Panc1 (cell line): ENCODE measurements around the gene UAP1L1. TPM values are rescaled to one million over a fixed set of nuclear protein-coding genes. Genes with fewer than 3 reads are reported as not detected.

Source experiments
- ATAC-seq: fragments of 200-7000 bp; cut with Tn5 transposase; 2 replicates; pipeline ENCODE4 v1.9.1; 2020; ENCODE audit warnings: mild to moderate bottlenecking, moderate library complexity
- BruUV-seq: library from RNA; stranded (reverse); fragments of 400-500 nt; replicated peaks from 2 replicates; lab custom pipeline; 2021; lab: Mats Ljungman, UMichigan
- CTCF ChIA-PET: fragments of 300-600 bp; sonication (Branson Sonifier 250); formaldehyde crosslinking; loops from one replicate; lab custom pipeline; 2022; ENCODE audit warnings: antibody characterized with exemption; lab: Charles Lee
- POLR2A ChIA-PET: fragments of 300-600 bp; sonication (Branson Sonifier 250); formaldehyde crosslinking; loops from one replicate; lab custom pipeline; 2022; ENCODE audit warnings: antibody characterized with exemption; lab: Charles Lee
- DNase-seq: peaks from one replicate; pipeline ENCODE4 v3.0.0-alpha.2; 2010; ENCODE audit warnings: low read depth, low spot score
- H3K27ac ChIP-seq: 2 replicates; pipeline ENCODE4 v1.5.1; 2011; ENCODE audit warnings: mild to moderate bottlenecking, low read length, inconsistent platforms
- H3K27me3 ChIP-seq: fragments of 200-500 bp; sonication (Bioruptor generic); 2 replicates; pipeline ENCODE4 v1.6.0; 2014; ENCODE audit warnings: low read length, inconsistent platforms; ENCODE audit not compliant: control insufficient read depth, insufficient read depth
- H3K36me3 ChIP-seq: fragments of 200-500 bp; sonication (Bioruptor generic); 2 replicates; pipeline ENCODE4 v1.5.1; 2014; ENCODE audit warnings: inconsistent platforms, mild to moderate bottlenecking, low read length, moderate library complexity; ENCODE audit not compliant: control insufficient read depth, insufficient read depth
- H3K4me1 ChIP-seq: 2 replicates; pipeline ENCODE4 v1.5.1; 2011; ENCODE audit warnings: inconsistent platforms, mild to moderate bottlenecking, low read length, moderate library complexity; ENCODE audit not compliant: control insufficient read depth, insufficient read depth
- H3K4me3 ChIP-seq, 2 experiments: 2 replicates each; pipeline ENCODE4 v1.5.1; 2011 to 2012; ENCODE audit warnings: low read depth in 2 of 2, low read length in 2 of 2, mild to moderate bottlenecking in 2 of 2, inconsistent platforms in 1 of 2, moderate library complexity in 1 of 2
- H3K9me3 ChIP-seq: fragments of 200-500 bp; sonication (Bioruptor generic); 2 replicates; pipeline ENCODE4 v1.5.1; 2014; ENCODE audit warnings: low read depth, mild to moderate bottlenecking, inconsistent platforms, low read length, moderate library complexity; ENCODE audit not compliant: control insufficient read depth, insufficient read depth
- POLR2AphosphoS5 ChIP-seq: IDR thresholded peaks from 2 replicates; pipeline ENCODE4 v1.6.1; 2012; ENCODE audit warnings: mild to moderate bottlenecking, low read depth, low read length, moderate library complexity
- SIN3A ChIP-seq: IDR thresholded peaks from 2 replicates; pipeline ENCODE4 v1.6.1; 2012; ENCODE audit warnings: low read depth, mild to moderate bottlenecking, low read length, moderate library complexity, borderline replicate concordance; ENCODE audit not compliant: insufficient read depth
- TCF7L2 ChIP-seq: IDR thresholded peaks from 2 replicates; pipeline ENCODE4 v1.6.1; 2011; ENCODE audit warnings: mild to moderate bottlenecking, low read depth, low read length, inconsistent platforms
- in situ Hi-C: cut with HindIII; loops from 2 replicates; pipeline ENCODE4 v1.10.0; 2016; ENCODE audit warnings: low sequenced_read_pairs, low pct_unique_long_range_greater_than_20kb
- intact Hi-C: fragments of 100-400 bp; cut with micrococcal nuclease; formaldehyde crosslinking; loops from one replicate; pipeline ENCODE4 v1.10.0; 2022; ENCODE audit not compliant: unreplicated experiment
- total RNA-seq: library from RNA; stranded (reverse); gene quantifications from one replicate; pipeline ENCODE4 v1.2.1, GENCODE V29; 2021; ENCODE audit not compliant: unreplicated experiment
- TF ChIP-seq, protein P1 (sequence below): fragments of 450-650 bp; IDR thresholded peaks from 2 replicates; pipeline ENCODE4 v1.5.1; 2017; ENCODE audit warnings: mild to moderate bottlenecking
- TF ChIP-seq, protein P2 (sequence below), 2 experiments: IDR thresholded peaks; 2 replicates each; pipeline ENCODE4 v1.6.1; 2011 to 2012; ENCODE audit warnings: low read depth in 2 of 2, control low read depth in 1 of 2, low read length in 1 of 2, mild to moderate bottlenecking in 1 of 2, moderate library complexity in 1 of 2; ENCODE audit not compliant: insufficient read depth in 1 of 2

Gene UAP1L1
- total RNA-seq, 1 experiment from 2014 or later: 23.1 TPM

GRCh38 chr9:137129456-137130175 lies 52.3 kb downstream of the UAP1L1 start:
- intact Hi-C loops (no loop called here), in situ Hi-C loops (no loop called here)
- TF ChIP-seq SIN3A (no peak; the same call in 1 of the 2 replicates), POLR2AphosphoS5 (peak; percentile 84)
- no peaks in the 10 kb centered on the region for H3K27me3 ChIP-seq
- ChIA-PET CTCF (interaction anchor here (0.5 to 1.0 kb wide), 3 partner anchors 21 to 100 kb away, joined by 3 to 9 read pairs (median 3); no protein-coding TSS in a partner anchor), POLR2A (interaction anchor here (0.6 to 1.1 kb wide), 4 partner anchors 21 to 117 kb away, joined by 3 to 10 read pairs (median 4); no protein-coding TSS in a partner anchor)
- peaks cover 3% of the 10 kb centered on the region; the same call in 1 of the 2 replicates for H3K4me1 ChIP-seq
- H3K9me3 ChIP-seq: no peaks in the 10 kb centered on the region
- peak; percentile 97 for ATAC-seq
- H3K4me3 ChIP-seq: peak overlapping the region; percentile 68 to 75
- no TSS peak for BruUV-seq
- peak; percentile 39 for DNase-seq
- H3K36me3 ChIP-seq: 0 out of 2 replicates have a peak, but pooled peaks cover 3% of the 10 kb centered on the region
- peak overlapping the region; percentile 91 for H3K27ac ChIP-seq

DNA sequence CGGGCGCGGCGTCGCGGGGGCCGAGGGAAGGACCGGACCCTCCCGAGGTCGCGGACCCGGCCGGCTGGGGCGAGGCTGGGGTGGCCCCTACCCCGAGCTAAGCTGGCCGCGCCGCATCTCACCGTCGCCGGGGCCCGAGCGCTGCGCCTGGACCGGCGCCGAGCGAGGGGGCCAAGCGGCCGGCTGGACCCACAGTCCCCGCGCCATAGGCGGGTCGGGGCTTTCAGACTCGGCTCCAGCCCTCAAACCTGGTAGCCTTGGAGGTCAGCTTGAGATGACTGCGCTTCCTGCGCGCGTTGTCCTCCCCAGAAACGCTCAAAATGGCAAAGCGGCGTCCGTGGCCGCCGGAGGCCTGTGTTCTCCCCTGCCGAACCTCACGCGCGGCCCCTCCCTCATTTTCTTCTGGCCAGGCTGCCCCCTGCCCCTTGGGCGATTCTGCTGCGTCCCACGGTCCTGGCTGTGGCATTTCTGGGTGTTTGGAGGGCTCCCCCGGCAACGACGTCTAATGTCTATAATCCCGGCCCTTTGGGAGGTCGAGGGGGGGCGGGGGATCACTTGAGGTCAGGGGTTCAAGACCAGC lies 52.9 kb downstream of the UAP1L1 start:
- ChIA-PET CTCF (interaction anchor here (0.5 to 1.0 kb wide), 3 partner anchors 20 to 101 kb away, joined by 3 to 9 read pairs (median 3); no protein-coding TSS in a partner anchor), POLR2A (interaction anchor here (0.6 to 1.1 kb wide), 4 partner anchors 10 to 116 kb away, joined by 3 to 10 read pairs (median 4); no protein-coding TSS in a partner anchor)
- H3K9me3 ChIP-seq: no peaks in the 10 kb centered on the region
- H3K4me1 ChIP-seq: peaks cover 3% of the 10 kb centered on the region; the same call in 1 of the 2 replicates
- peak; percentile 62; the same call in 1 of the 2 replicates for ATAC-seq
- no peaks in the 10 kb centered on the region for H3K27me3 ChIP-seq
- DNase-seq: no peak
- peak overlapping the region; percentile 91 for H3K27ac ChIP-seq
- H3K36me3 ChIP-seq: 0 out of 2 replicates have a peak, but pooled peaks cover 3% of the 10 kb centered on the region
- in situ Hi-C loops (no loop called here), intact Hi-C loops (no loop called here)
- no peak for TF ChIP-seq POLR2AphosphoS5
- TF ChIP-seq, protein P1, sequence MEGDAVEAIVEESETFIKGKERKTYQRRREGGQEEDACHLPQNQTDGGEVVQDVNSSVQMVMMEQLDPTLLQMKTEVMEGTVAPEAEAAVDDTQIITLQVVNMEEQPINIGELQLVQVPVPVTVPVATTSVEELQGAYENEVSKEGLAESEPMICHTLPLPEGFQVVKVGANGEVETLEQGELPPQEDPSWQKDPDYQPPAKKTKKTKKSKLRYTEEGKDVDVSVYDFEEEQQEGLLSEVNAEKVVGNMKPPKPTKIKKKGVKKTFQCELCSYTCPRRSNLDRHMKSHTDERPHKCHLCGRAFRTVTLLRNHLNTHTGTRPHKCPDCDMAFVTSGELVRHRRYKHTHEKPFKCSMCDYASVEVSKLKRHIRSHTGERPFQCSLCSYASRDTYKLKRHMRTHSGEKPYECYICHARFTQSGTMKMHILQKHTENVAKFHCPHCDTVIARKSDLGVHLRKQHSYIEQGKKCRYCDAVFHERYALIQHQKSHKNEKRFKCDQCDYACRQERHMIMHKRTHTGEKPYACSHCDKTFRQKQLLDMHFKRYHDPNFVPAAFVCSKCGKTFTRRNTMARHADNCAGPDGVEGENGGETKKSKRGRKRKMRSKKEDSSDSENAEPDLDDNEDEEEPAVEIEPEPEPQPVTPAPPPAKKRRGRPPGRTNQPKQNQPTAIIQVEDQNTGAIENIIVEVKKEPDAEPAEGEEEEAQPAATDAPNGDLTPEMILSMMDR: no peak
- TF ChIP-seq SIN3A: no peak
- TF ChIP-seq, protein P2, sequence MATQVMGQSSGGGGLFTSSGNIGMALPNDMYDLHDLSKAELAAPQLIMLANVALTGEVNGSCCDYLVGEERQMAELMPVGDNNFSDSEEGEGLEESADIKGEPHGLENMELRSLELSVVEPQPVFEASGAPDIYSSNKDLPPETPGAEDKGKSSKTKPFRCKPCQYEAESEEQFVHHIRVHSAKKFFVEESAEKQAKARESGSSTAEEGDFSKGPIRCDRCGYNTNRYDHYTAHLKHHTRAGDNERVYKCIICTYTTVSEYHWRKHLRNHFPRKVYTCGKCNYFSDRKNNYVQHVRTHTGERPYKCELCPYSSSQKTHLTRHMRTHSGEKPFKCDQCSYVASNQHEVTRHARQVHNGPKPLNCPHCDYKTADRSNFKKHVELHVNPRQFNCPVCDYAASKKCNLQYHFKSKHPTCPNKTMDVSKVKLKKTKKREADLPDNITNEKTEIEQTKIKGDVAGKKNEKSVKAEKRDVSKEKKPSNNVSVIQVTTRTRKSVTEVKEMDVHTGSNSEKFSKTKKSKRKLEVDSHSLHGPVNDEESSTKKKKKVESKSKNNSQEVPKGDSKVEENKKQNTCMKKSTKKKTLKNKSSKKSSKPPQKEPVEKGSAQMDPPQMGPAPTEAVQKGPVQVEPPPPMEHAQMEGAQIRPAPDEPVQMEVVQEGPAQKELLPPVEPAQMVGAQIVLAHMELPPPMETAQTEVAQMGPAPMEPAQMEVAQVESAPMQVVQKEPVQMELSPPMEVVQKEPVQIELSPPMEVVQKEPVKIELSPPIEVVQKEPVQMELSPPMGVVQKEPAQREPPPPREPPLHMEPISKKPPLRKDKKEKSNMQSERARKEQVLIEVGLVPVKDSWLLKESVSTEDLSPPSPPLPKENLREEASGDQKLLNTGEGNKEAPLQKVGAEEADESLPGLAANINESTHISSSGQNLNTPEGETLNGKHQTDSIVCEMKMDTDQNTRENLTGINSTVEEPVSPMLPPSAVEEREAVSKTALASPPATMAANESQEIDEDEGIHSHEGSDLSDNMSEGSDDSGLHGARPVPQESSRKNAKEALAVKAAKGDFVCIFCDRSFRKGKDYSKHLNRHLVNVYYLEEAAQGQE (IDR thresholded peaks at IDR 0.05; ENCODE audit: insufficient read depth in 1 of 2, low read depth in 2 of 2, low read length in 1 of 2): no peak
- TF ChIP-seq TCF7L2: no peak
- H3K4me3 ChIP-seq: peak overlapping the region; percentile 68 to 75
- no TSS peak for BruUV-seq

Other genes with a start within 250 kb of the UAP1L1 start
- gene AJM1, start 235.0 kb upstream of the UAP1L1 start, total RNA-seq: 7.2 TPM
- gene PHPT1, start 228.1 kb upstream of the UAP1L1 start, total RNA-seq: 204 TPM
- gene MAMDC4, start 225.2 kb upstream of the UAP1L1 start, total RNA-seq: 6.3 TPM
- gene EDF1, start 211.2 kb upstream of the UAP1L1 start, total RNA-seq: 270 TPM
- gene TRAF2, start 191.0 kb upstream of the UAP1L1 start, total RNA-seq: 48.7 TPM
- 72.6 TPM for gene FBXW5, start 132.8 kb upstream of the UAP1L1 start, total RNA-seq
- 2.9 TPM for gene C8G, start 132.3 kb upstream of the UAP1L1 start, total RNA-seq
- 2.5 TPM for gene LCN12, start 125.2 kb upstream of the UAP1L1 start, total RNA-seq
- gene PTGDS, start 100.0 kb upstream of the UAP1L1 start, total RNA-seq: 13.7 TPM
- 0.82 TPM for gene LCNL1, start 94.5 kb upstream of the UAP1L1 start, total RNA-seq
- 64.0 TPM for gene PAXX, start 85.1 kb upstream of the UAP1L1 start, total RNA-seq
- gene CLIC3, start 80.9 kb upstream of the UAP1L1 start, total RNA-seq: 6.2 TPM
- gene ABCA2, start 49.3 kb upstream of the UAP1L1 start, total RNA-seq: 27.0 TPM
- not detected for gene FUT7, start 45.4 kb upstream of the UAP1L1 start, total RNA-seq
- 43.5 TPM for gene NPDC1, start 31.3 kb upstream of the UAP1L1 start, total RNA-seq
- gene ENTPD2, start 23.5 kb upstream of the UAP1L1 start, total RNA-seq: 2.8 TPM
- gene SAPCD2, start 7.0 kb upstream of the UAP1L1 start, total RNA-seq: 18.4 TPM
- gene MAN1B1, start 9.5 kb downstream of the UAP1L1 start, total RNA-seq: 57.2 TPM
- gene DPP7, start 37.2 kb downstream of the UAP1L1 start, total RNA-seq: 236 TPM
- 4.9 TPM for gene GRIN1, start 61.6 kb downstream of the UAP1L1 start, total RNA-seq
- 0.69 TPM for gene LRRC26, start 92.5 kb downstream of the UAP1L1 start, total RNA-seq
- not detected for gene TMEM210, start 94.5 kb downstream of the UAP1L1 start, total RNA-seq
- gene ANAPC2, start 111.0 kb downstream of the UAP1L1 start, total RNA-seq: 46.0 TPM
- gene SSNA1, start 111.2 kb downstream of the UAP1L1 start, total RNA-seq: 86.9 TPM
- gene TPRN, start 123.2 kb downstream of the UAP1L1 start, total RNA-seq: 21.7 TPM
- 25.4 TPM for gene TMEM203, start 128.1 kb downstream of the UAP1L1 start, total RNA-seq
- gene NDOR1, start 128.2 kb downstream of the UAP1L1 start, total RNA-seq: 15.6 TPM
- gene RNF208, start 144.7 kb downstream of the UAP1L1 start, total RNA-seq: 11.5 TPM
- gene CYSRT1, start 147.7 kb downstream of the UAP1L1 start, total RNA-seq: 0.67 TPM
- gene RNF224, start 150.0 kb downstream of the UAP1L1 start, total RNA-seq: 0.15 TPM
- gene SLC34A3, start 153.4 kb downstream of the UAP1L1 start, total RNA-seq: not detected
- 265 TPM for gene TUBB4B, start 163.8 kb downstream of the UAP1L1 start, total RNA-seq
- gene STPG3, start 173.8 kb downstream of the UAP1L1 start, total RNA-seq: 0.26 TPM
- 62.4 TPM for gene NELFB, start 177.8 kb downstream of the UAP1L1 start, total RNA-seq
- gene TOR4A, start 200.2 kb downstream of the UAP1L1 start, total RNA-seq: 37.1 TPM
- gene NRARP, start 224.8 kb downstream of the UAP1L1 start, total RNA-seq: 16.9 TPM